ENCODE data around the gene GBA2.

Gene GBA2

GRCh38 chr9:35734096-35734495, 14.9 kb downstream of the GBA2 start:
- no peak for DNase-seq

- DNase-seq = no peak
Measured at GRCh38 chr9:35732800-35733541, 16.1 kb downstream of the GBA2 start.

- DNase-seq = peak; percentile 96
Measured at GRCh38 chr9:35732185-35732799, 16.7 kb downstream of the GBA2 start, which contains the start of the genes CREB3 and TLN1. Gene CREB3 (plus strand): TSS chr9:35732666. CDS start chr9:35732773, 107 bp downstream. Gene TLN1 (minus strand): TSS chr9:35732195. CDS start chr9:35725694, 6,501 bp downstream.

GRCh38 chr9:35731415-35732184, 17.4 kb downstream of the GBA2 start:
- DNase-seq = no peak

GRCh38 chr9:35730486-35730854, 18.6 kb downstream of the GBA2 start:
- DNase-seq = no peak

GRCh38 chr9:35729700-35730485, 19.1 kb downstream of the GBA2 start:
- peak; percentile 28 for DNase-seq

- DNase-seq = no peak
Measured at GRCh38 chr9:35729101-35729500, 19.9 kb downstream of the GBA2 start.

- DNase-seq = peak; percentile 71
Measured at GRCh38 chr9:35728041-35728971, 20.7 kb downstream of the GBA2 start.

- DNase-seq = no peak
Measured at GRCh38 chr9:35727676-35728040, 21.4 kb downstream of the GBA2 start.

- peak; percentile 14 for DNase-seq
Measured at GRCh38 chr9:35726931-35727330, 22.1 kb downstream of the GBA2 start.

GRCh38 chr9:35725362-35725761, 23.7 kb downstream of the GBA2 start:
- DNase-seq = no peak

GRCh38 chr9:35723908-35724307, 25.1 kb downstream of the GBA2 start:
- no peak for DNase-seq

GRCh38 chr9:35723426-35723825, 25.6 kb downstream of the GBA2 start:
- no peak for DNase-seq

GRCh38 chr9:35719546-35719945, 29.5 kb downstream of the GBA2 start:
- no peak for DNase-seq

- DNase-seq = no peak
Measured at GRCh38 chr9:35718721-35719511, 30.1 kb downstream of the GBA2 start.

- no peak for DNase-seq
Measured at GRCh38 chr9:35717132-35717870, 31.7 kb downstream of the GBA2 start.

GRCh38 chr9:35716230-35716629, 32.8 kb downstream of the GBA2 start:
- DNase-seq = no peak

GRCh38 chr9:35714579-35715252, 34.3 kb downstream of the GBA2 start:
- DNase-seq = no peak

GRCh38 chr9:35714123-35714522, 34.9 kb downstream of the GBA2 start:
- no peak for DNase-seq

- DNase-seq = no peak
Measured at GRCh38 chr9:35713578-35713977, 35.5 kb downstream of the GBA2 start.
